WTC11 (cell line): ENCODE results near the gene CDH11. TPM values are rescaled to one million over a fixed set of nuclear protein-coding genes. Genes with fewer than 3 reads are reported as not detected.

ENCODE experiments used
- ATAC-seq: fragments of 200-7000 bp; cut with Tn5 transposase; 2 replicates; pipeline ENCODE4 v1.10.0; 2021; ENCODE audit warnings: mild to moderate bottlenecking, moderate library complexity
- CTCF ChIA-PET: fragments of 300-600 bp; sonication (Branson Sonifier 250); formaldehyde crosslinking; loops from one replicate; lab custom pipeline; 2021; ENCODE audit warnings: antibody characterized with exemption; lab: Charles Lee
- POLR2A ChIA-PET: fragments of 350-600 bp; sonication (Branson Sonifier 250); formaldehyde crosslinking; loops from one replicate; lab custom pipeline; 2021; ENCODE audit warnings: antibody characterized with exemption; lab: Charles Lee
- DNase-seq: peaks from one replicate; pipeline ENCODE4 v3.0.0; 2021; ENCODE audit warnings: low spot score
- H3K27ac Mint-ChIP-seq: 2 replicates; pipeline ENCODE4 v1.8.0; 2021; ENCODE audit warnings: mixed read lengths
- H3K27me3 Mint-ChIP-seq: 2 replicates; pipeline ENCODE4 v1.8.0; 2021; ENCODE audit warnings: low read depth, mild to moderate bottlenecking, moderate library complexity, mixed read lengths
- H3K36me3 Mint-ChIP-seq: 2 replicates; pipeline ENCODE4 v1.8.0; 2021; ENCODE audit warnings: mixed read lengths
- H3K4me1 Mint-ChIP-seq: 2 replicates; pipeline ENCODE4 v1.8.0; 2022; ENCODE audit warnings: mixed read lengths
- H3K4me3 Mint-ChIP-seq: 2 replicates; pipeline ENCODE4 v1.8.0; 2021; ENCODE audit warnings: mild to moderate bottlenecking, moderate library complexity, mixed read lengths
- H3K9me3 Mint-ChIP-seq: 2 replicates; pipeline ENCODE4 v1.8.0; 2021; ENCODE audit warnings: mixed read lengths
- ARID4B ChIP-seq: sonication (generic); formaldehyde crosslinking; IDR thresholded peaks from 2 replicates; pipeline ENCODE4 v1.8.0; 2023; ENCODE audit warnings: missing genetic modification reagents, mild to moderate bottlenecking, borderline replicate concordance
- ATF1 ChIP-seq: sonication (generic); formaldehyde crosslinking; IDR thresholded peaks from 2 replicates; pipeline ENCODE4 v1.8.1; 2023; ENCODE audit warnings: mild to moderate bottlenecking, moderate library complexity, missing genetic modification reagents
- FOXJ3 ChIP-seq: sonication (generic); formaldehyde crosslinking; IDR thresholded peaks from 2 replicates; pipeline ENCODE4 v1.9.0; 2021; ENCODE audit warnings: missing genetic modification reagents, mild to moderate bottlenecking, borderline replicate concordance
- GTF2I ChIP-seq: fragments of 250-450 bp; sonication (Bioruptor Pico); conservative IDR thresholded peaks from 2 replicates; pipeline ENCODE4 v1.4.0; 2021; ENCODE audit warnings: mild to moderate bottlenecking
- HMGA2 ChIP-seq: fragments of 250-450 bp; sonication (Bioruptor Pico); IDR thresholded peaks from 2 replicates; pipeline ENCODE4 v1.4.0; 2021; ENCODE audit warnings: mild to moderate bottlenecking, moderate library complexity
- HMGXB4 ChIP-seq: sonication (generic); formaldehyde crosslinking; IDR thresholded peaks from 2 replicates; pipeline ENCODE4 v1.8.1; 2023; ENCODE audit warnings: mild to moderate bottlenecking, moderate library complexity, missing genetic modification reagents
- IRF2 ChIP-seq: sonication (generic); formaldehyde crosslinking; IDR thresholded peaks from 2 replicates; pipeline ENCODE4 v1.8.0; 2022; ENCODE audit warnings: low read depth, missing genetic modification reagents, borderline replicate concordance
- NFATC4 ChIP-seq: fragments of 250-450 bp; sonication (Bioruptor Pico); IDR thresholded peaks from 2 replicates; pipeline ENCODE4 v1.9.0; 2021; ENCODE audit warnings: mild to moderate bottlenecking
- OVOL2 ChIP-seq: fragments of 250-450 bp; sonication (Bioruptor Pico); IDR thresholded peaks from 2 replicates; pipeline ENCODE4 v1.9.0; 2021; ENCODE audit warnings: mild to moderate bottlenecking, borderline replicate concordance
- PREB ChIP-seq: sonication (generic); formaldehyde crosslinking; IDR thresholded peaks from 2 replicates; pipeline ENCODE4 v1.8.1; 2022; ENCODE audit warnings: mild to moderate bottlenecking, missing genetic modification reagents, moderate library complexity, borderline replicate concordance
- SMAD3 ChIP-seq: sonication (generic); formaldehyde crosslinking; IDR thresholded peaks from 2 replicates; pipeline ENCODE4 v1.8.0; 2022; ENCODE audit warnings: missing genetic modification reagents, mild to moderate bottlenecking, borderline replicate concordance
- SMAD4 ChIP-seq: sonication (generic); formaldehyde crosslinking; IDR thresholded peaks from 2 replicates; pipeline ENCODE4 v1.8.0; 2022; ENCODE audit warnings: mild to moderate bottlenecking, missing genetic modification reagents
- SP1 ChIP-seq: sonication (generic); formaldehyde crosslinking; conservative IDR thresholded peaks from 2 replicates; pipeline ENCODE4 v1.8.1; 2022; ENCODE audit warnings: missing genetic modification reagents
- TCF7 ChIP-seq: sonication (generic); formaldehyde crosslinking; IDR thresholded peaks from 2 replicates; pipeline ENCODE4 v1.8.0; 2022; ENCODE audit warnings: mild to moderate bottlenecking, low read depth, missing genetic modification reagents, moderate library complexity
- TEAD1 ChIP-seq: sonication (generic); formaldehyde crosslinking; IDR thresholded peaks from 2 replicates; pipeline ENCODE4 v1.8.0; 2022; ENCODE audit warnings: mild to moderate bottlenecking, missing genetic modification reagents
- TP53 ChIP-seq: sonication (generic); formaldehyde crosslinking; IDR thresholded peaks from 2 replicates; pipeline ENCODE4 v1.8.1; 2023; ENCODE audit warnings: mild to moderate bottlenecking, missing genetic modification reagents
- total RNA-seq: library from RNA; stranded (reverse); gene quantifications from 3 replicates; pipeline ENCODE4 v1.2.3, GENCODE V29; 2021
- TF ChIP-seq, protein P1 (sequence below): sonication (generic); formaldehyde crosslinking; IDR thresholded peaks from 2 replicates; pipeline ENCODE4 v1.8.0; 2022; ENCODE audit warnings: missing genetic modification reagents
- TF ChIP-seq, protein P2 (sequence below): sonication (generic); formaldehyde crosslinking; conservative IDR thresholded peaks from 2 replicates; pipeline ENCODE4 v1.8.1; 2023; ENCODE audit warnings: mild to moderate bottlenecking, low read depth, missing genetic modification reagents, moderate library complexity

The CDH11 gene
- total RNA-seq, 1 experiment from 2014 or later: 11.6 TPM

DNA sequence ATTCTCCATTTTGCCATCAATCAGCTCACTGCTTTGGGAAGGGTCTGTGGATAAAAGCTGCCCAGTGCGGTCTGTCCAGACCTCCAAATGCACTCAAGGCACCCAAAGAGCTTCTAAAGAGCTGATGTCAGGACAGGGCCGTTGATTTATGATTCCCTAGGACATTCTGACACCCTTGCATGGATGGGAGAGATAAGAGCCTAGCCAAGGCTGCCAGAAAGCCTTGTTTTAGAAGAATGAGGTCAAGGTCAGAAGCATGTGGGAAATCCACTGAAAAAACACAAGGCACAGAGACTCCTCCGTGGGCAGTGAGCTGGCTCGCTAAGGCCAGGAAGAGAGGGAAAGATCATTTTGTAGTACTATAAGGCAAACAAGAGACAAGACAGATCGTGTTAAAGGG lies 214.0 kb downstream of the CDH11 start:
- POLR2A ChIA-PET: no interaction called here
- no peak overlapping the region for H3K27ac Mint-ChIP-seq
- no peak for ATAC-seq

More for the DNA sequence above, 214.0 kb downstream of the CDH11 start:
- no peaks in the 10 kb centered on the region for H3K36me3 Mint-ChIP-seq
- TF ChIP-seq SMAD4 (CRISPR knock-in tag) (no peak), PREB (CRISPR knock-in tag) (no peak), HMGXB4 (CRISPR knock-in tag) (no peak), TP53 (CRISPR knock-in tag) (no peak), ARID4B (CRISPR knock-in tag) (no peak), GTF2I (CRISPR knock-in tag) (no peak), ATF1 (no peak), NFATC4 (CRISPR knock-in tag) (no peak), OVOL2 (CRISPR knock-in tag) (no peak), IRF2 (CRISPR knock-in tag) (no peak), TCF7 (CRISPR knock-in tag) (no peak), SP1 (CRISPR knock-in tag) (no peak), HMGA2 (CRISPR knock-in tag) (no peak), FOXJ3 (no peak), SMAD3 (CRISPR knock-in tag) (no peak), TEAD1 (CRISPR knock-in tag) (no peak)
- TF ChIP-seq, protein P1, sequence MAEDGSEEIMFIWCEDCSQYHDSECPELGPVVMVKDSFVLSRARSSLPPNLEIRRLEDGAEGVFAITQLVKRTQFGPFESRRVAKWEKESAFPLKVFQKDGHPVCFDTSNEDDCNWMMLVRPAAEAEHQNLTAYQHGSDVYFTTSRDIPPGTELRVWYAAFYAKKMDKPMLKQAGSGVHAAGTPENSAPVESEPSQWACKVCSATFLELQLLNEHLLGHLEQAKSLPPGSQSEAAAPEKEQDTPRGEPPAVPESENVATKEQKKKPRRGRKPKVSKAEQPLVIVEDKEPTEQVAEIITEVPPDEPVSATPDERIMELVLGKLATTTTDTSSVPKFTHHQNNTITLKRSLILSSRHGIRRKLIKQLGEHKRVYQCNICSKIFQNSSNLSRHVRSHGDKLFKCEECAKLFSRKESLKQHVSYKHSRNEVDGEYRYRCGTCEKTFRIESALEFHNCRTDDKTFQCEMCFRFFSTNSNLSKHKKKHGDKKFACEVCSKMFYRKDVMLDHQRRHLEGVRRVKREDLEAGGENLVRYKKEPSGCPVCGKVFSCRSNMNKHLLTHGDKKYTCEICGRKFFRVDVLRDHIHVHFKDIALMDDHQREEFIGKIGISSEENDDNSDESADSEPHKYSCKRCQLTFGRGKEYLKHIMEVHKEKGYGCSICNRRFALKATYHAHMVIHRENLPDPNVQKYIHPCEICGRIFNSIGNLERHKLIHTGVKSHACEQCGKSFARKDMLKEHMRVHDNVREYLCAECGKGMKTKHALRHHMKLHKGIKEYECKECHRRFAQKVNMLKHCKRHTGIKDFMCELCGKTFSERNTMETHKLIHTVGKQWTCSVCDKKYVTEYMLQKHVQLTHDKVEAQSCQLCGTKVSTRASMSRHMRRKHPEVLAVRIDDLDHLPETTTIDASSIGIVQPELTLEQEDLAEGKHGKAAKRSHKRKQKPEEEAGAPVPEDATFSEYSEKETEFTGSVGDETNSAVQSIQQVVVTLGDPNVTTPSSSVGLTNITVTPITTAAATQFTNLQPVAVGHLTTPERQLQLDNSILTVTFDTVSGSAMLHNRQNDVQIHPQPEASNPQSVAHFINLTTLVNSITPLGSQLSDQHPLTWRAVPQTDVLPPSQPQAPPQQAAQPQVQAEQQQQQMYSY: no peak
- TF ChIP-seq, protein P2, sequence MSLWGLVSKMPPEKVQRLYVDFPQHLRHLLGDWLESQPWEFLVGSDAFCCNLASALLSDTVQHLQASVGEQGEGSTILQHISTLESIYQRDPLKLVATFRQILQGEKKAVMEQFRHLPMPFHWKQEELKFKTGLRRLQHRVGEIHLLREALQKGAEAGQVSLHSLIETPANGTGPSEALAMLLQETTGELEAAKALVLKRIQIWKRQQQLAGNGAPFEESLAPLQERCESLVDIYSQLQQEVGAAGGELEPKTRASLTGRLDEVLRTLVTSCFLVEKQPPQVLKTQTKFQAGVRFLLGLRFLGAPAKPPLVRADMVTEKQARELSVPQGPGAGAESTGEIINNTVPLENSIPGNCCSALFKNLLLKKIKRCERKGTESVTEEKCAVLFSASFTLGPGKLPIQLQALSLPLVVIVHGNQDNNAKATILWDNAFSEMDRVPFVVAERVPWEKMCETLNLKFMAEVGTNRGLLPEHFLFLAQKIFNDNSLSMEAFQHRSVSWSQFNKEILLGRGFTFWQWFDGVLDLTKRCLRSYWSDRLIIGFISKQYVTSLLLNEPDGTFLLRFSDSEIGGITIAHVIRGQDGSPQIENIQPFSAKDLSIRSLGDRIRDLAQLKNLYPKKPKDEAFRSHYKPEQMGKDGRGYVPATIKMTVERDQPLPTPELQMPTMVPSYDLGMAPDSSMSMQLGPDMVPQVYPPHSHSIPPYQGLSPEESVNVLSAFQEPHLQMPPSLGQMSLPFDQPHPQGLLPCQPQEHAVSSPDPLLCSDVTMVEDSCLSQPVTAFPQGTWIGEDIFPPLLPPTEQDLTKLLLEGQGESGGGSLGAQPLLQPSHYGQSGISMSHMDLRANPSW (CRISPR knock-in tag): no peak
- no peaks in the 10 kb centered on the region for H3K27me3 Mint-ChIP-seq
- H3K9me3 Mint-ChIP-seq: peaks cover 4% of the 10 kb centered on the region; the same call in 1 of the 2 replicates
- peaks cover 7% of the 10 kb centered on the region; the same call in 1 of the 2 replicates for H3K4me1 Mint-ChIP-seq
- no peak overlapping the region for H3K4me3 Mint-ChIP-seq
- CTCF ChIA-PET: interaction anchor here (0.6 to 1.0 kb wide), 2 partner anchors 76 to 97 kb away, joined by 3 to 4 read pairs; no protein-coding TSS in a partner anchor
- DNase-seq: no peak
